Neuronal stem cell (in vitro differentiated cells): ENCODE results near the gene DHX36. TPM values are rescaled to one million over a fixed set of nuclear protein-coding genes. Genes with fewer than 3 reads are reported as not detected.

ENCODE experiments used
- DNase-seq: peaks from one replicate; pipeline ENCODE4 v3.0.0-alpha.2; 2013; ENCODE audit warnings: low spot score
- H2AFZ ChIP-seq: one replicate; pipeline ENCODE4 v1.6.1; 2013; ENCODE audit warnings: mild to moderate bottlenecking, low read length, inconsistent platforms
- H2AK5ac ChIP-seq: 2 replicates; pipeline ENCODE4 v1.6.1; 2013; ENCODE audit warnings: low read depth, mild to moderate bottlenecking, inconsistent platforms, low read length, moderate library complexity, mixed read lengths
- H2BK120ac ChIP-seq: 2 replicates; pipeline ENCODE4 v1.6.1; 2013; ENCODE audit warnings: low read depth, mild to moderate bottlenecking, inconsistent platforms, low read length, moderate library complexity, mixed read lengths
- H2BK12ac ChIP-seq: one replicate; pipeline ENCODE4 v1.6.1; 2013; ENCODE audit warnings: low read length, inconsistent platforms
- H2BK15ac ChIP-seq: 2 replicates; pipeline ENCODE4 v1.6.1; 2013; ENCODE audit warnings: mild to moderate bottlenecking, low read length, inconsistent platforms, mixed read lengths
- H2BK5ac ChIP-seq: one replicate; pipeline ENCODE4 v1.6.1; 2013; ENCODE audit warnings: inconsistent platforms, mild to moderate bottlenecking, low read length, moderate library complexity
- H3K14ac ChIP-seq: one replicate; pipeline ENCODE4 v1.6.1; 2013; ENCODE audit warnings: low read length, inconsistent platforms
- H3K18ac ChIP-seq: 2 replicates; pipeline ENCODE4 v1.6.1; 2013; ENCODE audit warnings: low read length, inconsistent platforms
- H3K23ac ChIP-seq: 2 replicates; pipeline ENCODE4 v1.6.1; 2013; ENCODE audit warnings: low read depth, mild to moderate bottlenecking, mixed read lengths, low read length, inconsistent platforms; ENCODE audit not compliant: poor library complexity
- H3K27ac ChIP-seq: replicated peaks from 3 replicates; pipeline ENCODE4 v1.5.1; 2013; ENCODE audit warnings: low read length, inconsistent platforms
- H3K27me3 ChIP-seq, 3 experiments: 2 replicates each; pipeline ENCODE4 v1.6.1; 2013; ENCODE audit warnings: low read length in 3 of 3, mild to moderate bottlenecking in 2 of 3, inconsistent platforms in 1 of 3, low read depth in 1 of 3, mixed read lengths in 1 of 3, moderate library complexity in 1 of 3; ENCODE audit not compliant: control insufficient read depth in 3 of 3, insufficient read depth in 3 of 3
- H3K36me3 ChIP-seq, 2 donors: replicated peaks in 1 of 2; 2 replicates each; pipeline ENCODE4 v1.6.1; 2013; ENCODE audit warnings: low read length in 2 of 2; ENCODE audit not compliant: control insufficient read depth in 2 of 2, insufficient read depth in 2 of 2
- H3K4ac ChIP-seq: 2 replicates; pipeline ENCODE4 v1.6.1; 2013; ENCODE audit warnings: inconsistent platforms, mild to moderate bottlenecking, low read length, moderate library complexity
- H3K4me1 ChIP-seq, 2 donors: 1 replicate in 1 of 2; 2 replicates in 1 of 2; pipeline ENCODE4 v1.6.1; 2013; ENCODE audit warnings: low read length in 2 of 2, low read depth in 1 of 2; ENCODE audit not compliant: control insufficient read depth in 2 of 2, insufficient read depth in 1 of 2
- H3K4me2 ChIP-seq: one replicate; pipeline ENCODE4 v1.6.1; 2013; ENCODE audit warnings: mild to moderate bottlenecking, low read length, inconsistent platforms; ENCODE audit not compliant: insufficient read depth, poor library complexity, severe bottlenecking
- H3K4me3 ChIP-seq, 2 donors: 2 replicates each; pipeline ENCODE4 v1.5.1; 2013; ENCODE audit warnings: low read length in 2 of 2, mild to moderate bottlenecking in 2 of 2, inconsistent platforms in 1 of 2, moderate library complexity in 1 of 2
- H3K79me1 ChIP-seq: one replicate; pipeline ENCODE4 v1.6.1; 2013; ENCODE audit warnings: low read depth, mild to moderate bottlenecking, inconsistent platforms, low read length, moderate library complexity
- H3K9ac ChIP-seq: one replicate; pipeline ENCODE4 v1.6.1; 2013; ENCODE audit warnings: mild to moderate bottlenecking, low read depth, low read length, inconsistent platforms; ENCODE audit not compliant: poor library complexity
- H3K9me3 ChIP-seq, 2 donors: replicated peaks in 1 of 2; 2 replicates each; pipeline versions ENCODE3 to v1.6.1; 2013; ENCODE audit warnings: low read length in 2 of 2, mild to moderate bottlenecking in 2 of 2, inconsistent platforms in 1 of 2, low read depth in 1 of 2, mixed read lengths in 1 of 2, moderate library complexity in 1 of 2; ENCODE audit not compliant: control insufficient read depth in 2 of 2, insufficient read depth in 1 of 2
- H4K8ac ChIP-seq: one replicate; pipeline ENCODE4 v1.6.1; 2013; ENCODE audit warnings: low read depth, mild to moderate bottlenecking, inconsistent platforms, low read length, moderate library complexity
- H4K91ac ChIP-seq: one replicate; pipeline ENCODE4 v1.6.1; 2013; ENCODE audit warnings: low read length, low read depth, mild to moderate bottlenecking, inconsistent platforms; ENCODE audit not compliant: poor library complexity
- WGBS, 2 donors: extraction: QIAGEN DNeasy Blood & Tissue Kit; methylation state at CpG; one replicate each; pipeline ENCODE4 v1.1.7; 2013; ENCODE audit warnings: missing lambda C conversion rate in 2 of 2, mixed read lengths in 1 of 2; ENCODE audit not compliant: insufficient read length in 2 of 2, insufficient replicate concordance in 1 of 2; ENCODE audit errors: extremely low coverage in 2 of 2; 5-methylcytosine and 5-hydroxymethylcytosine counted together
- polyA plus RNA-seq, 2 experiments: library from polyadenylated mRNA; stranded (reverse); fragments of 200-250 nt; gene quantifications; one replicate each; pipeline ENCODE4 v1.2.3, GENCODE V29; 2013

DHX36 gene
- polyA plus RNA-seq (2013, experiment 1 of 2): 61.5 TPM
- polyA plus RNA-seq (2013, experiment 2 of 2): 66.3 TPM

- H3K14ac ChIP-seq: no peak within 1 kb of the TSS
- no peak within 1 kb of the TSS for H2BK12ac ChIP-seq
- H3K27ac ChIP-seq: no peak within 1 kb of the TSS
- no peak within 1 kb of the TSS for H3K4ac ChIP-seq
- WGBS, 2 donors: no CpG with 5 or more reads among the region's 45 CpGs
- peak within 1 kb of the TSS; percentile 75 for H3K9ac ChIP-seq
- DNase-seq: peak; percentile 91
- H3K9me3 ChIP-seq: peaks cover 0 to 27% of the 10 kb centered on the region in 2 donors
- H2BK120ac ChIP-seq: no peak within 1 kb of the TSS
- peak within 1 kb of the TSS; percentile 69 for H3K23ac ChIP-seq
- H2BK5ac ChIP-seq: no peak within 1 kb of the TSS
- H3K4me3 ChIP-seq: peak within 1 kb of the TSS; percentile 76 to 94
- H3K18ac ChIP-seq: peak within 1 kb of the TSS; percentile 79
- no peak within 1 kb of the TSS for H2BK15ac ChIP-seq
- peaks cover 0 to under 1% (median 0%) of the 10 kb centered on the region in 3 experiments for H3K27me3 ChIP-seq
- H3K4me2 ChIP-seq: peak within 1 kb of the TSS; percentile 47
- no peak within 1 kb of the TSS for H4K8ac ChIP-seq
- no peak within 1 kb of the TSS for H4K91ac ChIP-seq
- no peaks in the 10 kb centered on the region for H3K79me1 ChIP-seq
- peak within 1 kb of the TSS; percentile 80 for H2AFZ ChIP-seq
- peaks cover 2 to 8% of the 10 kb centered on the region in 2 donors for H3K4me1 ChIP-seq
- no peak within 1 kb of the TSS for H2AK5ac ChIP-seq
- H3K36me3 ChIP-seq: peaks cover 2 to 38% of the 10 kb centered on the region in 2 donors
Measured at GRCh38 chr3:154323891-154324738, at the start of gene DHX36. Gene DHX36, minus strand, starts transcription at chr3:154324487. Its CDS starts 71 bp downstream, at chr3:154324416.

GRCh38 chr3:154367221-154367620 is 42.9 kb upstream of the DHX36 start:
- no peaks in the 10 kb centered on the region for H3K79me1 ChIP-seq
- no peak overlapping the region for H4K8ac ChIP-seq
- no peak overlapping the region for H2AK5ac ChIP-seq
- DNase-seq: no peak
- no peak overlapping the region for H3K4ac ChIP-seq
- H3K4me3 ChIP-seq: no peak overlapping the region
- H3K27ac ChIP-seq: no peak overlapping the region
- H3K9ac ChIP-seq: no peak overlapping the region
- H3K4me2 ChIP-seq: no peak overlapping the region
- no peaks in the 10 kb centered on the region for H3K27me3 ChIP-seq
- H3K9me3 ChIP-seq: no peaks in the 10 kb centered on the region
- no peak overlapping the region for H2AFZ ChIP-seq
- H3K14ac ChIP-seq: no peak overlapping the region
- WGBS, 2 donors: no CpG with 5 or more reads among the region's 3 CpGs
- H3K4me1 ChIP-seq: no peaks in the 10 kb centered on the region
- H4K91ac ChIP-seq: no peak overlapping the region
- no peak overlapping the region for H3K23ac ChIP-seq
- H3K36me3 ChIP-seq: no peaks in the 10 kb centered on the region
- H2BK15ac ChIP-seq: no peak overlapping the region
- no peak overlapping the region for H2BK12ac ChIP-seq
- no peak overlapping the region for H2BK120ac ChIP-seq
- H2BK5ac ChIP-seq: no peak overlapping the region
- no peak overlapping the region for H3K18ac ChIP-seq

- no peak for DNase-seq
- H3K18ac ChIP-seq: peak overlapping the region; percentile 13
- H2AK5ac ChIP-seq: no peak overlapping the region
- no peaks in the 10 kb centered on the region for H3K4me1 ChIP-seq
- H3K4ac ChIP-seq: no peak overlapping the region
- no peak overlapping the region for H4K91ac ChIP-seq
- no peak overlapping the region for H2BK120ac ChIP-seq
- no peaks in the 10 kb centered on the region for H3K9me3 ChIP-seq
- no peak overlapping the region for H2AFZ ChIP-seq
- H3K79me1 ChIP-seq: no peaks in the 10 kb centered on the region
- H3K14ac ChIP-seq: no peak overlapping the region
- no peak overlapping the region for H3K23ac ChIP-seq
- H2BK5ac ChIP-seq: no peak overlapping the region
- no peaks in the 10 kb centered on the region for H3K27me3 ChIP-seq
- H3K4me3 ChIP-seq: no peak overlapping the region
- H3K36me3 ChIP-seq: no peaks in the 10 kb centered on the region
- H4K8ac ChIP-seq: no peak overlapping the region
- no peak overlapping the region for H3K27ac ChIP-seq
- no peak overlapping the region for H3K9ac ChIP-seq
- no peak overlapping the region for H3K4me2 ChIP-seq
- H2BK15ac ChIP-seq: no peak overlapping the region
- no peak overlapping the region for H2BK12ac ChIP-seq
Measured at GRCh38 chr3:154364849-154365248, 40.6 kb upstream of the DHX36 start.

- no peak overlapping the region for H3K27ac ChIP-seq
- no peaks in the 10 kb centered on the region for H3K4me1 ChIP-seq
- no peak overlapping the region for H3K4ac ChIP-seq
- no peak overlapping the region for H3K4me2 ChIP-seq
- H3K14ac ChIP-seq: no peak overlapping the region
- H3K23ac ChIP-seq: no peak overlapping the region
- no peak overlapping the region for H3K9ac ChIP-seq
- H2BK120ac ChIP-seq: no peak overlapping the region
- no peaks in the 10 kb centered on the region for H3K9me3 ChIP-seq
- H2BK15ac ChIP-seq: no peak overlapping the region
- H3K36me3 ChIP-seq: no peaks in the 10 kb centered on the region
- no peak overlapping the region for H3K18ac ChIP-seq
- H4K8ac ChIP-seq: no peak overlapping the region
- H2BK5ac ChIP-seq: no peak overlapping the region
- DNase-seq: no peak
- no peak overlapping the region for H2BK12ac ChIP-seq
- H3K27me3 ChIP-seq: no peaks in the 10 kb centered on the region
- H2AK5ac ChIP-seq: no peak overlapping the region
- no peak overlapping the region for H2AFZ ChIP-seq
- H3K79me1 ChIP-seq: no peaks in the 10 kb centered on the region
- H3K4me3 ChIP-seq: no peak overlapping the region
- WGBS, 2 donors: no CpG with 5 or more reads among the region's 1 CpG
- no peak overlapping the region for H4K91ac ChIP-seq
Measured at GRCh38 chr3:154361099-154361498, 36.8 kb upstream of the DHX36 start.
